Measurements from ENCODE around the gene ASXL1. TPM values are rescaled to one million over a fixed set of nuclear protein-coding genes. Genes with fewer than 3 reads are reported as not detected.

ASXL1 gene
- total RNA-seq, 1 experiment from 2014 or later: 22.7 TPM

- H3K9me3 Mint-ChIP-seq: no peaks in the 10 kb centered on the region
- POLR2A ChIA-PET: no interaction called here
- H3K27me3 Mint-ChIP-seq (ENCODE audit: low read depth): no peaks in the 10 kb centered on the region
- CTCF ChIA-PET: interaction anchor here (1.0 to 1.1 kb wide), 2 partner anchors 10 to 12 kb away, joined by 3 read pairs; no protein-coding TSS in a partner anchor
- ATAC-seq: no peak
- 0 out of 2 replicates have a peak, but pooled peaks cover 3% of the 10 kb centered on the region for H3K36me3 Mint-ChIP-seq
- H3K4me1 Mint-ChIP-seq: peaks cover 48% of the 10 kb centered on the region
- TF ChIP-seq ZNF423 (CRISPR knock-in tag; IDR thresholded peaks at IDR 0.05): no peak
- no peak for TF ChIP-seq ZNF121 (CRISPR knock-in tag; IDR thresholded peaks at IDR 0.05)
- no peak for TF ChIP-seq EMX1 (CRISPR knock-in tag; IDR thresholded peaks at IDR 0.05)
- TF ChIP-seq MXD4 (CRISPR knock-in tag; IDR thresholded peaks at IDR 0.05; ENCODE audit: borderline replicate concordance): no peak
- no peak for TF ChIP-seq ZBTB43 (CRISPR knock-in tag; IDR thresholded peaks at IDR 0.05)
- no peak for TF ChIP-seq ZSCAN18 (CRISPR knock-in tag; IDR thresholded peaks at IDR 0.05)
- no peak; the same call in 1 of the 2 replicates for TF ChIP-seq GABPB1 (CRISPR knock-in tag; IDR thresholded peaks at IDR 0.05)
- TF ChIP-seq NFYB (CRISPR knock-in tag; conservative IDR thresholded peaks at IDR 0.05; ENCODE audit: low read depth): no peak
- TF ChIP-seq ARID4B (CRISPR knock-in tag; IDR thresholded peaks at IDR 0.05; ENCODE audit: borderline replicate concordance): no peak
- no peak for TF ChIP-seq CBFB (CRISPR knock-in tag; IDR thresholded peaks at IDR 0.05; ENCODE audit: low read depth)
- no peak for TF ChIP-seq TCF7 (CRISPR knock-in tag; IDR thresholded peaks at IDR 0.05; ENCODE audit: low read depth)
- no peak for TF ChIP-seq ZNF396 (CRISPR knock-in tag; IDR thresholded peaks at IDR 0.05; ENCODE audit: borderline replicate concordance)
- no peak for TF ChIP-seq NFE2L1 (CRISPR knock-in tag; IDR thresholded peaks at IDR 0.05)
- no peak for TF ChIP-seq ATF2 (CRISPR knock-in tag; IDR thresholded peaks at IDR 0.05; ENCODE audit: borderline replicate concordance, low read depth)
- TF ChIP-seq ZNF532 (CRISPR knock-in tag; IDR thresholded peaks at IDR 0.05; ENCODE audit: borderline replicate concordance): no peak
- TF ChIP-seq TEAD1 (CRISPR knock-in tag; IDR thresholded peaks at IDR 0.05): no peak
- TF ChIP-seq FOXP4 (CRISPR knock-in tag; IDR thresholded peaks at IDR 0.05): no peak
- no peak for DNase-seq (ENCODE audit: low spot score)
- H3K27ac Mint-ChIP-seq: peak overlapping the region; percentile 80
- H3K4me3 Mint-ChIP-seq: no peak overlapping the region
Observed at GRCh38 chr20:32473231-32474008, 115.3 kb downstream of the ASXL1 start.
